ENCODE measurements around the gene RAD9A. TPM values are rescaled to one million over a fixed set of nuclear protein-coding genes. Genes with fewer than 3 reads are reported as not detected.

Gene RAD9A
- total RNA-seq, 2 donors from 2014 or later: 30.2 to 49.4 TPM

DNA sequence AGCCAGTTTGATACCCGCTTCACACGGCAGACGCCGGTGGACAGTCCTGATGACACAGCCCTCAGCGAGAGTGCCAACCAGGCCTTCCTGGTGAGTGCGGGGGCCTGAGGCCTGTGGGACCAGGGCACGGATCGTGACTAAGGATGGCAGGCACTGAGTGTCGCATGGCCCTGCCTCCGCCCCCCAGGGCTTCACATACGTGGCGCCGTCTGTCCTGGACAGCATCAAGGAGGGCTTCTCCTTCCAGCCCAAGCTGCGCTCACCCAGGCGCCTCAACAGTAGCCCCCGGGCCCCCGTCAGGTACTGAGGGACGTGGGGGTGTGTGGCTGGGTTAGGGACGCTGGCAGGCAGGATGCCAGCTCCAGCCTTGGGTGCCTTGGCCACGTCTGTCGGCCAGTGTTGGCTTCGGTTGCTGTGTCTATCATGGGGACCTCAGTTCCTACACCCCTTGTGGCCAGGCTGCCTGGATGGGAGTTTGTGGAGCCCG lies 42.7 kb downstream of the RAD9A start:
- Histone ChIP-seq H3K9me3 (no peaks in the 10 kb centered on the region), H3K36me3 (peaks cover 12 to 16% of the 10 kb centered on the region in 2 donors), H3K27me3 (replicated peaks; ENCODE audit: insufficient read depth) (no peaks in the 10 kb centered on the region), H3K4me3 (no peak overlapping the region), H3K27ac (no peak overlapping the region), H3K4me1 (replicated peaks) (peaks cover 5% of the 10 kb centered on the region)
- intact Hi-C loops (cut with DNase I): no loop called here
- no peak for TF ChIP-seq POLR2A (IDR thresholded peaks at IDR 0.05)
- no peak for TF ChIP-seq CTCF (IDR thresholded peaks at IDR 0.05)
- no peak for TF ChIP-seq POLR2AphosphoS5 (IDR thresholded peaks at IDR 0.05)
- WGBS: 80% methylated on average over 16 of the region's 23 CpGs
- no peak for DNase-seq (ENCODE audit: low spot score)

DNA sequence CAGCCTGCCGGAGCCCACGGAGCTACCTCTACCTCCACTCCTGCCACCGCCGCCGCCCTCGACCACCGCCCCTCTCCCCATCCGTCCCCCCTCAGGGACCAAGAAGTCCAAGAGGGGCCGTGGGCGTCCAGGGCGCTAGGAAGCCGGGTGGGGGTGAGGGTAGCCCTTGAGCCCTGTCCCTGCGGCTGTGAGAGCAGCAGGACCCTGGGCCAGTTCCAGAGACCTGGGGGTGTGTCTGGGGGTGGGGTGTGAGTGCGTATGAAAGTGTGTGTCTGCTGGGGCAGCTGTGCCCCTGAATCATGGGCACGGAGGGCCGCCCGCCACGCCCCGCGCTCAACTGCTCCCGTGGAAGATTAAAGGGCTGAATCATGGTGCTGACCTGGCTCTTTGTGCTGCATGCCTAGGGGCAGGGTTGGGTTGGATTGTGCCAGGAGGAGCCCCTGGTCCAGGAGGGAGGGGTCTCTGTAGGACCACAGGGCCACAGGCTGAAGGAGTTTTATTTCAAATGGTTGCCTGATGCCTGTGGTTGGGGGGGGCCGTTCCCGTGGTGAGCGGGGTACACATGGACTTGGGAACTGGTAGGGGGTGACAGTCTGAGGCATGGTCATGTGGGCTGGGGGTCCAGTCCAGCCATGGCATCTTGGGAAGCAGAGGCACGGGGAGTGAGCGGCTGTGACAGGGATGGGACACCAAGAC lies 43.4 kb downstream of the RAD9A start:
- H3K4me1 ChIP-seq (replicated peaks): no peaks in the 10 kb centered on the region

GRCh38 chr11:67435727-67436458 lies 44.1 kb downstream of the RAD9A start:
- TF ChIP-seq CTCF (IDR thresholded peaks at IDR 0.05) (no peak), POLR2A (IDR thresholded peaks at IDR 0.05) (no peak), POLR2AphosphoS5 (IDR thresholded peaks at IDR 0.05) (no peak)
- intact Hi-C loops (cut with DNase I): no loop called here
- Histone ChIP-seq H3K4me3 (no peak overlapping the region), H3K27ac (no peak overlapping the region), H3K9me3 (no peaks in the 10 kb centered on the region), H3K4me1 (replicated peaks) (peaks cover 1% of the 10 kb centered on the region), H3K36me3 (peaks cover 12 to 16% of the 10 kb centered on the region in 2 donors), H3K27me3 (replicated peaks; ENCODE audit: insufficient read depth) (no peaks in the 10 kb centered on the region)
- WGBS: 85% methylated on average over 34 of the region's 38 CpGs
- no peak for DNase-seq (ENCODE audit: low spot score)

More for the DNA sequence above, 43.4 kb downstream of the RAD9A start:
- no peak for DNase-seq (ENCODE audit: low spot score)
- Histone ChIP-seq H3K27me3 (replicated peaks; ENCODE audit: insufficient read depth) (no peaks in the 10 kb centered on the region), H3K36me3 (peaks cover 12 to 16% of the 10 kb centered on the region in 2 donors), H3K4me3 (no peak overlapping the region), H3K27ac (no peak overlapping the region), H3K9me3 (no peaks in the 10 kb centered on the region)
- intact Hi-C loops (cut with DNase I): no loop called here
- 79% methylated on average over 26 of the region's 26 CpGs for WGBS
- TF ChIP-seq POLR2A (IDR thresholded peaks at IDR 0.05) (no peak), CTCF (IDR thresholded peaks at IDR 0.05) (no peak), POLR2AphosphoS5 (IDR thresholded peaks at IDR 0.05) (no peak)

DNA sequence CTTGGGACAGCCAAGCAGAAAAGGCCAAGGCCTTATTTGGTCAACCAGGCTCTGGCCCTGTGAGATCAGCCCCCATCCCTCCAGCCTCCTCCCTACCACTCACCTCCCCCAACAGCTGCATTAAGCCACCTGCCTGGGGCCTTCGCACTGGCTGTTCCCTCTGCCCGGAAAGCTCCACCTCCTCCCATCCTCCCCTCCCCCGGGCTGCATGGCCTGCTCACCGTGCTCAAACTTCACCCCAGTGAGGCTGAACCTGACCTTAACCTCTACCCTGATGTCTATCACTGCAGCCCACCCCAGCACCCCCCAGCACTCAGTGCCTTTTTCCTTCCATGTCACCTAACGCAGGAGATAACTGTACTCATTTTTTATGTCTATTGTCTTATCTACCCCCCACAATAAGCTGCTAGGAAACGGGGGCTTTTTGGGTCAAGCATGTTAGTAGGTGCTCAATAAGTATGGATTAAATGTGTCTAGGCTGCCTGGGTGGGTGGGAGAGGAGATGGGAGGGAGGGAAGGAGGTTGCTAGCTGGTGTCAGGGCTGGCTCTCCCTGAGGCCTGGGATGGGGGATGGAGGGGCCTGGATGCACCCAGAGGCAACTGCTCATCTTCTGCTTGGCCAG lies 44.8 kb downstream of the RAD9A start:
- DNase-seq (ENCODE audit: low spot score): no peak
- Histone ChIP-seq H3K4me3 (no peak overlapping the region), H3K4me1 (replicated peaks) (peaks cover 8% of the 10 kb centered on the region), H3K9me3 (no peaks in the 10 kb centered on the region), H3K36me3 (peaks cover 16 to 19% of the 10 kb centered on the region in 2 donors), H3K27me3 (replicated peaks; ENCODE audit: insufficient read depth) (no peaks in the 10 kb centered on the region), H3K27ac (peak overlapping the region in 1 of 2 donors; percentile 4)
- intact Hi-C loops (cut with DNase I): no loop called here
- WGBS: 49% methylated on average over 6 of the region's 6 CpGs
- TF ChIP-seq CTCF (IDR thresholded peaks at IDR 0.05) (no peak), POLR2AphosphoS5 (IDR thresholded peaks at IDR 0.05) (no peak), POLR2A (IDR thresholded peaks at IDR 0.05) (no peak)

Data from prostate gland (tissue), 2 donors.